Measurements from ENCODE around the gene PDE4B.

PDE4B gene

DNA sequence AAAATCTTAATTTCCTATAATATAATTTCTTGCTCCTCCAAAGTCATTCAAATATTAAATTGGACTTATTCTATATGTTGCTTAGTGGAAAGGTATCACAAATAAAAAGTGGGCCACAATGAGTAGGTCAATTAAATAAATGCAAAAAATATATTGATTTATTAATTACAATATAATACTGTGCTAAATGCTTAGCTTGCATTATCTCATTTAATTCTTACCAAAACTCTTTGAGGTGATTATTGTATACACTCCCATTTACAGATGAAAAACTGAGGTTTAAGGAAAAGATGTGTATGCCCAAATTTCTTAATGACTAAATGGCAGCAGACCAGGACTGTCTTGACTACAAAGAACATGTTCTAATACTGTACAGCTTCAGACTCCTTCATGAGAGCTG, 415.9 kb downstream of the PDE4B start:
- Histone ChIP-seq H3K36me3 (ENCODE audit: insufficient read depth) (no peaks in the 10 kb centered on the region), H4K20me1 (ENCODE audit: insufficient read depth) (no peaks in the 10 kb centered on the region), H3K4me3 (IDR thresholded peaks at IDR 0.05; ENCODE audit: insufficient read depth, low read depth, low read length) (no peak overlapping the region), H3K27me3 (ENCODE audit: insufficient read depth, low read depth) (no peaks in the 10 kb centered on the region), H2AFZ (ENCODE audit: low read depth) (no peak overlapping the region), H3K27ac (no peak overlapping the region), H3K79me2 (ENCODE audit: insufficient read depth, low read depth) (no peaks in the 10 kb centered on the region), H3K9ac (no peak overlapping the region), H3K4me1 (ENCODE audit: low read depth, poor library complexity, severe bottlenecking) (no peaks in the 10 kb centered on the region), H3K4me2 (no peak overlapping the region)
- no peak for TF ChIP-seq CTCF (conservative IDR thresholded peaks at IDR 0.05; ENCODE audit: low read depth, low read length)

- no peaks in the 10 kb centered on the region for H3K36me3 ChIP-seq (ENCODE audit: insufficient read depth)
- no peak overlapping the region for H3K4me2 ChIP-seq
- H3K27me3 ChIP-seq (ENCODE audit: insufficient read depth, low read depth): no peaks in the 10 kb centered on the region
- no peak overlapping the region for H2AFZ ChIP-seq (ENCODE audit: low read depth)
- H3K4me3 ChIP-seq (IDR thresholded peaks at IDR 0.05; ENCODE audit: insufficient read depth, low read depth, low read length): no peak overlapping the region
- no peak overlapping the region for H3K27ac ChIP-seq
- no peak overlapping the region for H3K9ac ChIP-seq
- TF ChIP-seq CTCF (conservative IDR thresholded peaks at IDR 0.05; ENCODE audit: low read depth, low read length): no peak
- H3K79me2 ChIP-seq (ENCODE audit: insufficient read depth, low read depth): no peaks in the 10 kb centered on the region
- H4K20me1 ChIP-seq (ENCODE audit: insufficient read depth): no peaks in the 10 kb centered on the region
- no peaks in the 10 kb centered on the region for H3K4me1 ChIP-seq (ENCODE audit: low read depth, poor library complexity, severe bottlenecking)
Observed at GRCh38 chr1:66210635-66211244, 418.0 kb downstream of the PDE4B start.

DNA sequence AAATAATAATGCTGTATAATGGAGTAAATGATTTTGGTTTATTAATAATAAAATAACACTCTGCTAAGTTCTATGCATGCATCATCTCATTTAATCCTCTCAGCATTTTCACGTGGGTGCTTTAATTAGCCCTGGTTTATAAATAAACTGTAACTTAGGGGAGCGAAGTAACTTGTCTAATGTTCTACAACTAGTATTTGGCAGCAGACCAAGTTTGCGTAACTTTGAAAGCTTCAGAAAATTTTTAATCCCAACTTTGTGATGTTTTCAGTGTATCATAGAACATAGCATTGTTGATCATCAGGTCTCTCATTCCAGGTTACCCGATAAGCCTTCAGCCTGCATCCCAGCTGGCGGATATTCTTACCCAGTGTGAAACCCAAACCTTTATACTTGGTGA, 418.8 kb downstream of the PDE4B start:
- no peak overlapping the region for H3K4me3 ChIP-seq (IDR thresholded peaks at IDR 0.05; ENCODE audit: insufficient read depth, low read depth, low read length)
- no peaks in the 10 kb centered on the region for H3K36me3 ChIP-seq (ENCODE audit: insufficient read depth)
- H3K79me2 ChIP-seq (ENCODE audit: insufficient read depth, low read depth): no peaks in the 10 kb centered on the region

DNA sequence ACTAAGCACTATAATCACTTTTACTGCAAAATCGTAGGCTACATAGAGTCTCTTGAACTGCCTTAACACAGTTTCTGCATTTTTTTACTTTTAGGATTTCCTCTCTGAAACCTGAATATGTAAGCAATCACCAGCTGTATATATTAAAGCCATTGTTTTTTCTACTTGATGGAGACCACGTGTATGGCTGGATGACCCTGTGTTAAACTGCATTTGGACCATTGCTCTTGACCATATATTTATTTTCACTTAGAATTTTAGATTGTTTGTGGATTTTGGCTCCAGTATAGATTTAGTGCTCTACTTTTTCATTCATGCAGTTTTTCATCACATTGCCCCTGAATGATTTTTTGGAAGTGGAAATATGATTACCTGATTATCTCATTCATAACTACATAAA, 420.8 kb downstream of the PDE4B start:
- no peak for TF ChIP-seq CTCF (conservative IDR thresholded peaks at IDR 0.05; ENCODE audit: low read depth, low read length)
- Histone ChIP-seq H3K27me3 (ENCODE audit: insufficient read depth, low read depth) (no peaks in the 10 kb centered on the region), H4K20me1 (ENCODE audit: insufficient read depth) (no peaks in the 10 kb centered on the region), H3K27ac (no peak overlapping the region), H3K4me3 (IDR thresholded peaks at IDR 0.05; ENCODE audit: insufficient read depth, low read depth, low read length) (no peak overlapping the region), H3K9ac (no peak overlapping the region), H2AFZ (ENCODE audit: low read depth) (no peak overlapping the region), H3K36me3 (ENCODE audit: insufficient read depth) (no peaks in the 10 kb centered on the region), H3K4me2 (no peak overlapping the region), H3K4me1 (ENCODE audit: low read depth, poor library complexity, severe bottlenecking) (no peaks in the 10 kb centered on the region), H3K79me2 (ENCODE audit: insufficient read depth, low read depth) (no peaks in the 10 kb centered on the region)

More for the DNA sequence above, 418.8 kb downstream of the PDE4B start:
- TF ChIP-seq CTCF (conservative IDR thresholded peaks at IDR 0.05; ENCODE audit: low read depth, low read length): no peak
- no peaks in the 10 kb centered on the region for H3K27me3 ChIP-seq (ENCODE audit: insufficient read depth, low read depth)
- no peak overlapping the region for H3K9ac ChIP-seq
- no peak overlapping the region for H2AFZ ChIP-seq (ENCODE audit: low read depth)
- H3K4me2 ChIP-seq: no peak overlapping the region
- H4K20me1 ChIP-seq (ENCODE audit: insufficient read depth): no peaks in the 10 kb centered on the region
- no peak overlapping the region for H3K27ac ChIP-seq
- H3K4me1 ChIP-seq (ENCODE audit: low read depth, poor library complexity, severe bottlenecking): no peaks in the 10 kb centered on the region

Measured in KMS-11 (cell line).